IPS-11a (cell line): ENCODE results near the gene PLXNA4.

Experiments used
- H3K4me3 ChIP-seq: one replicate; pipeline ENCODE4 v1.5.1; 2013; ENCODE audit warnings: low read depth, low read length, control low read depth

The PLXNA4 gene

GRCh38 chr7:132250480-132251326 lies 325.6 kb downstream of the PLXNA4 start:
- no peak overlapping the region for H3K4me3 ChIP-seq

DNA sequence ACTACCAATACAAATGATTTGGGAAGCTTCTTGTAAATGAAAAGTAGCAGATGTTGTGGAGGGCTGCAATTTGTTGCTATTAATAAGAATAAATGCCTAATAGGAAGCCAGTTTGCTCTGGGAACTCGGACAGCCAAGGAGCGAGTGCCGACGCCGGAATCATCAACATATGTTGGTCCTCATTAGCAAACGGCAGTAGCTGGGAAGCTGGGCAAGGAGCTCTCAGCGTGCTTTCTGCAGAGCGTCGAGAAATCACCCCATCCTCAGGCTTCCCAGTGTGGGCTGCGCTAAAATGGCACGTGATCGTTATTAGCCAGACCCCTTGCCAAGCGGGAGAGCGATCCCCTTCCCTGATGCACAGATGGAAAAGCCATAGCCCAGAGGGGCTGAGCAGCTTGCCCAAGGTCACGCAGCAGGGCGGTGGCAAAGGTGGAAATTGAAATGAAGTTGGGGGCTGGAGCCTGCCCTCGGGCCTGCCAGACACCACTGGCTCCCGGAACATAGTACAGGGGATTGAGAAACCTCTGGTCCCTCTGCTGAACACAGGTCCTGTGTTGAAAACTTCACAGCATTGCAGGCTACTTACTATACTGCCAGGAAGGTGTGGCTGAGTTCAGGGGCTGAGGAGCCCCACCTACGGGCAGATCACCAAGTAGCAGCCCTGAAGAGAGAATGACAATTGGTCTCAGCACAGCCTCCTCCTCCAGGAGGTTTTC lies 326.9 kb downstream of the PLXNA4 start:
- no peak overlapping the region for H3K4me3 ChIP-seq

DNA sequence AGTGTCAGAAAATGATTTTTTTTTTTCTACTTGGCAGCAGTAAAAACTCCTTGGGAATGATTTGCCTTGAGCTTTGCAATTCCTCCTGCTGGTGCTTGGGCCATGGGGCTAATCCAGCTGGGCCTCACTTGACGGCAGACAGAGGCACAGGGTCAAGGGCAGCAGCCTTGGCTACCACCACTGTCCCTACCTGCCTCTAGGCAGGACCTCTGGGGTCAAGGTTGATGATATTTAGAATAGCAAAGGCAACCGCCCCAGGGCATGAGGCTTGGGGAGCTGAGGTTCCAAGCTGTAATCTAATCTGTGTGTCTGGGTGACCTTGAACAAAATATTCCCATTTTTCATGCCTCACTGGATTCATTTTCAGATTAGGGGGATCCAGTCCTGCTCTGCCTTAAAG lies 327.4 kb downstream of the PLXNA4 start:
- H3K4me3 ChIP-seq, result no peak overlapping the region

GRCh38 chr7:132247995-132248618 lies 328.2 kb downstream of the PLXNA4 start:
- no peak overlapping the region for H3K4me3 ChIP-seq

DNA sequence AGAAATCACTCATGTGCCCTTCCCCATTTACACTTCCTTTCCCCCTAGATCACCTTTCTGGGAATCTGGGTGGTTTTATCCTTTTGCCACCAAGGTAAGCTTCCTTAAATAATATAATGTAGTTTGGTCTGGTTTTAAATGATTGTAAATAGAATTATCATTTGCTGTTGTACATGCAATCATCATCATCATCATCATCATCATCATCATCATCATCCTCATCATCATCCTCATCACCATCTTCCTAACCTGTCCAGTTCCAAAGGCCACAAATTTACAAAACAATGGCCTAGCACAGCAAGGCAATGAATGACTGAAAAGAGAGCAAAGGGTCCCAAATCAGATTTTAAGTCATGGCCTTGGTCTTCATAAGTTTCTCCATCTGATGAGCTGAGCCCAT lies 329.7 kb downstream of the PLXNA4 start:
- H3K4me3 ChIP-seq, result no peak overlapping the region

- no peak overlapping the region for H3K4me3 ChIP-seq
These were observed 330.7 kb downstream of the PLXNA4 start for GRCh38 chr7:132245539-132245938.

GRCh38 chr7:132244903-132245480 lies 331.3 kb downstream of the PLXNA4 start:
- no peak overlapping the region for H3K4me3 ChIP-seq

DNA sequence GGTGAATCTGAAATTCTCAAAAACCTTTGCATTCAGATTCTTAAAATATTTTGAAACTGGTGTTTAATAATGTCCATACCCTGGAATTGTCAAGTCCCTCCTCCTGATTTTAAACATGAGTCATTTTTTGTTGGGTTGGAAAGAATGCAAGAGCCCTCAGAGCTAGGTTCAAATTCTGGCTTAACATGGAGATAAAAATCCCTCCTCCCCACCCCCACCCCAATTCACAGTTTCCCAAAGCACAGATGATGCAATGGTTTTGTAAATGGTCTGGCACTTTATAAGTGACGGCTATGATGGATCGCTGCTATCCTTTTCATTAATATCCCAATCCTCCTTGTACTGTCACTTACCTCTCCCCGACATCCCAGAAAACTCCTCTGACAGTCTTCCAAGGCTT lies 332.8 kb downstream of the PLXNA4 start:
- H3K4me3 ChIP-seq, result no peak overlapping the region

GRCh38 chr7:132243051-132243450 lies 333.2 kb downstream of the PLXNA4 start:
- H3K4me3 ChIP-seq, result no peak overlapping the region

DNA sequence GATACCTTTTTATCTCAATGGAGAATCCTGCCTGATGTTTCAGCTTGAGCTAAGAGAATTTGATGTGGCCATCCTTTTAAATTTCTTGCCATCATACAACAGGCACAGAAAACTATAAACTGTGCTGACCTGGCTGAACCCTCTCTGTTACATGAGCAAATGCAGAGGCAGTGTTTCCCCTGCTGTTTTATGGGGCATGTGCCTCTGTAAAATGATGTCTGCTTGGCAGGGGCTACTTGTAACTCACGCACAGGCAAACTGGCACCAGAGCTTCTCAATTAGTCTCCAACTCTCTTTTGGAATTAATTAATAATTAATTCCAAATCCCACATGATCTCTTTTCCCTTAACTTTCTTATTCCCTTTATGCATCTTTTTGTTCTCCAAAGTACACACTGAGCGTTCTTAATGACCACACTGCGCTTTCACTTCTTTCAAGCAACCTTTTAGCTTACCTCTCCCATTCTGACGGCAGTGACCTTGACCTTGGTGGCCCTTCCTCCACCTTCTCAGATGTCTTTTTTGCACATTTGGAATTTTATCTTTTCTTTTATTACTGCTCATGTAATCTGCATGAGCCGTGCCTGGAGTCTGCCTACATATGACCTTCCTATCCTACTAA lies 334.0 kb downstream of the PLXNA4 start:
- H3K4me3 ChIP-seq, result no peak overlapping the region

GRCh38 chr7:132240821-132241422 lies 335.3 kb downstream of the PLXNA4 start:
- no peak overlapping the region for H3K4me3 ChIP-seq

DNA sequence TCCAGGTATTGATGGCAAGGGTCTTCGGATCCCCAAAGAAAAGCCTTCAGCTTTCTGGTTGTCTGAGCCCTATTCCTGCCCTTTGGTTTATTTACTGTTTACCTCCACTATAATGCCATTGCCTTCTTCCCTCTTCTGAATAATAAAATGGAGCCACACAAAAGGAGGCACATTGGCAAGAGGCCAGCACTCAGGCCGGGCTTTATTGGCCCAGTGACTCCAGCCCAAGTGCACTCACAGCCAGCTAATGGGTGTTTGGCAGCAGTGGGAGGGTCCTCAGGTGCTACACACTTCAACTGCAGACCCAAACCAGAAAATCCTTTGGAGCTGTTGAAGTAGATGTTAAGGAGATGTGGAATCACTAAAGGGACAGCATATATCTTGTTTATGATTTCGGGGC lies 336.0 kb downstream of the PLXNA4 start:
- no peak overlapping the region for H3K4me3 ChIP-seq

GRCh38 chr7:132239422-132239994 lies 336.8 kb downstream of the PLXNA4 start:
- no peak overlapping the region for H3K4me3 ChIP-seq

GRCh38 chr7:132234711-132235110 lies 341.6 kb downstream of the PLXNA4 start:
- no peak overlapping the region for H3K4me3 ChIP-seq

GRCh38 chr7:132232406-132232805 lies 343.9 kb downstream of the PLXNA4 start:
- no peak overlapping the region for H3K4me3 ChIP-seq

DNA sequence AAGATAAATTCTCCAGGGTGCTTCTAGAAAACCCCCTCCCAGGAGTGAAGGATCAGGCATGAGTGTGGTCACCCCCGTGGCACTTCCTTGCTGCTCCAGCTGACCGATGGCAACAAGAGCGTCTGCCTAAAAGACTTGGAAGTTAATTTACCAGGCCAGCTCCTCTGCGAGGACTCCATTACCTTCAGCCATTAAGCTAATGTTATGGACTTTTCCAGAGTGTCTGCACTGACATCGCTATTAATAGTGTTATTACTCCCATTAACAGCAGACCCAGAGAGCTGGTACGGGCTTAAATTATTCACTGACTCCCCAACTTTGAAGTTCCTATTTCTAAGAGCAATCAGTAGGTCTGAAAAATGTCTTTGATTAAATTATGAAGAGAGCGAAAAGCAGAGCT lies 345.8 kb downstream of the PLXNA4 start:
- H3K4me3 ChIP-seq, result no peak overlapping the region

DNA sequence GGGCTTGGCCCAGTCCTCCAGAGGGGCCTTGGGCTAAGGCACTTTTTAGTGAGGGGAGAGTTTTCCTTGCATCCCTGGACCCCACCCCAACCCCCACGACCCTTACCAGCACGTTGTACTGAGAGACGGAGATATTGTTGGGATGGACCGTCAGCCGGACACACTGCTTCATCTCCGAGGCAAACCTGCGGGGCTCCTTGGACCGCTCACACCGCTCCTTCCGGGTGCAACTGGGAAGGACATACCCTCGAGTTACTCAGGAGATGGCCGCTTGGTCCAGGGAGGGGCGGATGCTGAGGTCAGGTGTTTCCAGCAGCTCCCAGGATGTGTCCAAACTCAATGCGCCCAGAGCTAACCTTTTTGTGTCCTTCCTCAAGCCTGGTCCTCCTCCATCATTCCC lies 348.0 kb downstream of the PLXNA4 start:
- H3K4me3 ChIP-seq, result no peak overlapping the region

DNA sequence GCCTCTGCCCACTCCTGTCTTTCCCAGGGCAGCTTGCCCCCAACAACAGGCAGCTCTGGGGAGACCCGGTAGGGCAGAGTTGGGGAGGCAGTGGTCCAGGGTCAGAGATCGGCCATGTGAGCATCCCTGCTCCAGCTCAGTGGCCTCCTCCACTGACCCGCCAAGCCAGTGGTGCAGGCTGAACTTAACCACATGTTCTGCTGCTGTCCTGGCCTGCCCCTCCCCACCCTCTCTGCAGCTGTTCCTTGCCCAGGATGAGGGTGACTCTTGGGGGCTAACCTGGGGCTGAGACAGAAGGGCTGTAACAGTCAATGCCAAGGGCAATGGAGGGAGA lies 349.3 kb downstream of the PLXNA4 start:
- no peak overlapping the region for H3K4me3 ChIP-seq

- H3K4me3 ChIP-seq, result no peak overlapping the region
These were observed 350.0 kb downstream of the PLXNA4 start for GRCh38 chr7:132226046-132226956.
